K562 (cell line): Measurements from ENCODE around the gene HEPHL1. TPM values are rescaled to one million over a fixed set of nuclear protein-coding genes. Genes with fewer than 3 reads are reported as not detected.

Experiments used
- ATAC-seq: fragments of 200-7000 bp; cut with Tn5 transposase; 3 replicates; pipeline ENCODE4 v1.9.1; 2020; ENCODE audit warnings: moderate library complexity
- BruUV-seq: library from RNA; stranded (reverse); fragments of 400-500 nt; replicated peaks from 2 replicates; lab custom pipeline; 2021; lab: Mats Ljungman, UMichigan
- CTCF ChIA-PET: fragments of 300-600 bp; formaldehyde crosslinking; extraction: SDS; loops from one replicate; lab custom pipeline; 2021; ENCODE audit warnings: low intra/inter-chr PET ratio; lab: Yijun Ruan, JAX
- POLR2A ChIA-PET: fragments of 300-600, 350-650 bp; sonication (Branson Sonifier 250); formaldehyde crosslinking; extraction: SDS; loops from one replicate; lab custom pipeline; 2021; ENCODE audit warnings: antibody characterized with exemption, inconsistent platforms; lab: Yijun Ruan, JAX
- DNase-seq, 4 experiments: peaks; one replicate each; pipeline versions ENCODE4 v3.0.0 to v3.0.0-alpha.2; 2011 to 2018; ENCODE audit warnings: low spot score in 3 of 4, mixed read lengths in 3 of 4; ENCODE audit errors: extremely low read depth in 1 of 4
- FAIRE-seq: peaks from 2 replicates; lab custom pipeline; 2011; peaks lifted over from hg19 to GRCh38; lab: Jason Lieb, UNC
- H2AFZ ChIP-seq: 2 replicates; pipeline ENCODE4 v1.6.0; 2011; ENCODE audit warnings: low read depth, low read length, control low read depth, inconsistent platforms
- H3K27ac ChIP-seq: fragments of 200-600 bp; 3 replicates; pipeline ENCODE4 v1.8.0; 2011; ENCODE audit warnings: low read depth, mild to moderate bottlenecking, control low read depth, inconsistent platforms, low read length, moderate library complexity, mixed read lengths; ENCODE audit errors: extremely low read depth
- H3K27me3 ChIP-seq, 2 experiments: fragments of 300-600 bp in 1 of 2; 2 replicates in 1 of 2; 3 replicates in 1 of 2; pipeline versions ENCODE4 v1.6.0 to v1.8.0; 2011; ENCODE audit warnings: inconsistent platforms in 2 of 2, low read length in 2 of 2, mild to moderate bottlenecking in 1 of 2, mixed read lengths in 1 of 2, moderate library complexity in 1 of 2; ENCODE audit not compliant: control insufficient read depth in 2 of 2, insufficient read depth in 2 of 2
- H3K36me3 ChIP-seq: fragments of 300-600 bp; 3 replicates; pipeline ENCODE4 v1.8.0; 2011; ENCODE audit warnings: mild to moderate bottlenecking, low read length, inconsistent platforms; ENCODE audit not compliant: control insufficient read depth, insufficient read depth
- H3K4me1 ChIP-seq, 2 experiments: fragments of 200-600 bp in 1 of 2; replicated peaks in 1 of 2; 2 replicates in 1 of 2; 3 replicates in 1 of 2; pipeline versions ENCODE4 v1.5.1 to v1.8.0; 2011; ENCODE audit warnings: inconsistent platforms in 2 of 2, low read length in 2 of 2, mild to moderate bottlenecking in 1 of 2, mixed read lengths in 1 of 2, moderate library complexity in 1 of 2; ENCODE audit not compliant: control insufficient read depth in 2 of 2, insufficient read depth in 2 of 2
- H3K4me2 ChIP-seq: 2 replicates; pipeline ENCODE4 v1.6.1; 2011; ENCODE audit warnings: low read length, control low read depth, inconsistent platforms, mixed read lengths; ENCODE audit not compliant: insufficient read depth
- H3K4me3 ChIP-seq: fragments of 200-600 bp; sonication (generic), shearing (Covaris generic); 2 replicates; pipeline ENCODE4 v1.5.1; 2016; ENCODE audit warnings: control low read depth, inconsistent platforms
- H3K79me2 ChIP-seq: fragments of 200-600 bp; 3 replicates; pipeline ENCODE4 v1.8.0; 2011; ENCODE audit warnings: low read length, inconsistent platforms; ENCODE audit not compliant: control insufficient read depth, insufficient read depth
- H3K9ac ChIP-seq, 2 experiments: 2 replicates each; pipeline versions ENCODE4 v1.6.0 to v1.6.1; 2011; ENCODE audit warnings: low read depth in 2 of 2, low read length in 2 of 2, control low read depth in 1 of 2, inconsistent platforms in 1 of 2, mild to moderate bottlenecking in 1 of 2, mixed read lengths in 1 of 2; ENCODE audit not compliant: insufficient read depth in 1 of 2
- H3K9me1 ChIP-seq: one replicate; pipeline ENCODE4 v1.6.0; 2011; ENCODE audit warnings: inconsistent platforms, mild to moderate bottlenecking, low read length, moderate library complexity; ENCODE audit not compliant: control insufficient read depth, insufficient read depth
- H3K9me3 ChIP-seq: replicated peaks from 2 replicates; pipeline ENCODE4 v1.5.1; 2011; ENCODE audit warnings: low read depth, low read length, inconsistent platforms; ENCODE audit not compliant: control insufficient read depth, insufficient read depth
- H4K20me1 ChIP-seq: replicated peaks from 2 replicates; pipeline ENCODE4 v1.6.1; 2011; ENCODE audit warnings: low read length, inconsistent platforms, mixed read lengths; ENCODE audit not compliant: control insufficient read depth, insufficient read depth
- FOXJ3 ChIP-seq: sonication (generic); formaldehyde crosslinking; IDR thresholded peaks from 2 replicates; pipeline ENCODE4 v1.4.0; 2020; ENCODE audit warnings: mild to moderate bottlenecking, missing genetic modification reagents
- HMBOX1 ChIP-seq: sonication (generic); IDR thresholded peaks from 2 replicates; pipeline ENCODE4 v1.6.1; 2016
- MGA ChIP-seq: fragments of 450-650 bp; IDR thresholded peaks from 2 replicates; pipeline ENCODE4 v1.6.1; 2016; ENCODE audit warnings: mild to moderate bottlenecking, moderate library complexity
- PHB2 ChIP-seq: fragments of 450-650 bp; IDR thresholded peaks from 2 replicates; pipeline ENCODE4 v1.6.1; 2017; ENCODE audit warnings: low read depth
- TBL1XR1 ChIP-seq, 2 experiments: IDR thresholded peaks; 2 replicates each; pipeline ENCODE4 v1.6.1; 2012; ENCODE audit warnings: improper control_type of control experiment in 2 of 2, low read length in 2 of 2, mild to moderate bottlenecking in 1 of 2
- ZKSCAN1 ChIP-seq: fragments of 150-350 bp; IDR thresholded peaks from 2 replicates; pipeline ENCODE4 v1.6.1; 2016; ENCODE audit warnings: low read depth, low read length
- ZNF79 ChIP-seq: fragments of 250-450 bp; sonication (Bioruptor Pico); IDR thresholded peaks from 2 replicates; pipeline ENCODE4 v1.4.0; 2020; ENCODE audit warnings: low read depth, mild to moderate bottlenecking, moderate library complexity
- WGBS: fragments of 100-300 bp; shearing (Covaris generic); methylation state at CpG from one replicate; pipeline ENCODE4 v1.1.6; 2016; ENCODE audit warnings: low coverage, mixed read lengths; ENCODE audit not compliant: insufficient coverage; ENCODE audit errors: missing lambda C conversion rate; 5-methylcytosine and 5-hydroxymethylcytosine counted together
- in situ Hi-C: fragments of 300-500 bp; cut with MboI; formaldehyde crosslinking; loops from 4 replicates; pipeline ENCODE4 v1.15.0; 2018; ENCODE audit warnings: inconsistent platforms, mixed read lengths
- intact Hi-C: fragments of 100-400 bp; cut with micrococcal nuclease; formaldehyde crosslinking; loops from 2 replicates; pipeline ENCODE4 v1.14.2; 2022
- polyA plus RNA-seq, 8 experiments: library from polyadenylated mRNA; depleted of rRNA in 4 of 8; stranded (reverse) in 5 of 8; unstranded in 3 of 8; fragments of >200 nt; fragmentation: Nextera tagmentation in 2 of 8; fragmentation: Illumina TruSeq in 1 of 8; extraction: Ambion mirVana in 2 of 8; extraction: Trizol in 1 of 8; gene quantifications; 2 replicates each; pipeline versions ENCODE4 v1.2.1 to v1.2.3, GENCODE V29; 2011 to 2014; ENCODE audit warnings: inconsistent platforms in 1 of 8, missing spikeins in 1 of 8
- total RNA-seq, 7 experiments: library from RNA; depleted of rRNA in 6 of 7; stranded (reverse); fragments of >200 nt in 6 of 7; fragmentation: Illumina TruSeq in 2 of 7; extraction: Trizol in 2 of 7; gene quantifications; 2 replicates each; pipeline versions ENCODE4 v1.2.1 to v1.2.3, GENCODE V29; 2011 to 2021; ENCODE audit warnings: low replicate concordance in 1 of 7

HEPHL1 gene
- total and polyA plus RNA-seq, 9 of the 15 experiments (the other 6 are each of a cell fraction or from before 2014, with no cell fraction given) = 0.01 TPM; not detected in 8

GRCh38 chr11:94132152-94132558 is 111.0 kb downstream of the HEPHL1 start:
- WGBS = 26% methylated on average over 5 of the region's 5 CpGs
- Histone ChIP-seq H2AFZ (no peak overlapping the region), H3K4me3 (no peak overlapping the region), H3K4me2 (peak overlapping the region; percentile 97; the same call in 1 of the 2 replicates), H3K9me1 (no peaks in the 10 kb centered on the region), H3K9ac (no peak overlapping the region; a peak in 1 of 4 replicates), H3K36me3 (no peaks in the 10 kb centered on the region; the same call in 2 of the 3 replicates), H4K20me1 (peaks cover 22% of the 10 kb centered on the region), H3K27ac (no peak overlapping the region), H3K27me3 (no peaks in the 10 kb centered on the region), H3K9me3 (no peaks in the 10 kb centered on the region), H3K79me2 (peaks cover 75% of the 10 kb centered on the region), H3K4me1 (peaks cover 50 to 69% of the 10 kb centered on the region in 2 experiments)
- DNase-seq (peak in 1 of 4 experiments; percentile 37), FAIRE-seq (no peak), ATAC-seq (no peak)
- POLR2A ChIA-PET = interaction anchor here (1.2 to 1.9 kb wide), 3 partner anchors 8 to 23 kb away, joined by 3 to 8 read pairs (median 5); no protein-coding TSS in a partner anchor
- BruUV-seq = no TSS peak
- intact Hi-C loops = no loop called here
- in situ Hi-C loops = no loop called here
- CTCF ChIA-PET = no interaction called here
- no peak for TF ChIP-seq TBL1XR1 (IDR thresholded peaks at IDR 0.05; ENCODE audit: low read length in 2 of 2)
- TF ChIP-seq PHB2 = no peak
- TF ChIP-seq ZNF79 (CRISPR knock-in tag) = no peak
- TF ChIP-seq HMBOX1 = no peak
- no peak for TF ChIP-seq MGA
- TF ChIP-seq ZKSCAN1 = no peak
- TF ChIP-seq FOXJ3 (CRISPR knock-in tag) = no peak
